Muscle of back (tissue), 11 donors: ENCODE data around the gene NFU1. TPM values are rescaled to one million over a fixed set of nuclear protein-coding genes. Genes with fewer than 3 reads are reported as not detected.

Source experiments
- DNase-seq, 3 donors: peaks; one replicate each; pipeline versions ENCODE4 v3.0.0 to v3.0.0-alpha.2; 2013
- polyA plus RNA-seq, 10 donors: library from polyadenylated mRNA; unstranded; fragments of 120-200 nt; gene quantifications; one replicate each; pipeline ENCODE4 v1.2.1, GENCODE V29; 2013; ENCODE audit not compliant: insufficient read length in 10 of 10

NFU1 gene
- polyA plus RNA-seq, 10 donors, result 46.5 to 57.4 (median 52.5) TPM

GRCh38 chr2:69353360-69353759, 83.9 kb downstream of the NFU1 start:
- DNase-seq, result no peak

GRCh38 chr2:69348781-69349180, 88.5 kb downstream of the NFU1 start:
- no peak for DNase-seq

Other genes starting within 250 kb of the NFU1 start
- gene GFPT1, start 50.2 kb downstream of the NFU1 start, polyA plus RNA-seq, result 10 to 100 TPM; 30.4 to 42.2 (median 34.4) TPM
- 10 to 100 TPM; 11.6 to 18.3 (median 15.2) TPM for gene AAK1, start 206.3 kb upstream of the NFU1 start, polyA plus RNA-seq